ENCODE results near the gene AHCYL1.

Gene AHCYL1

GRCh38 chr1:110065841-110066240 lies 81.3 kb downstream of the AHCYL1 start:
- no peak for DNase-seq

GRCh38 chr1:110067479-110067892 lies 82.9 kb downstream of the AHCYL1 start:
- no peak for DNase-seq

- no peak for DNase-seq
These were observed 83.5 kb downstream of the AHCYL1 start for GRCh38 chr1:110067893-110068645.

- DNase-seq: no peak
These were observed 84.3 kb downstream of the AHCYL1 start for GRCh38 chr1:110068646-110069403.

GRCh38 chr1:110069404-110070281 lies 85.1 kb downstream of the AHCYL1 start:
- DNase-seq: no peak

GRCh38 chr1:110070282-110070669 lies 85.7 kb downstream of the AHCYL1 start:
- DNase-seq: no peak

GRCh38 chr1:110070671-110071242 lies 86.2 kb downstream of the AHCYL1 start, which contains the start of gene ALX3:
ALX3 (minus strand) TSS chr1:110070672; CDS start chr1:110070612, 60 bp downstream.
- no peak for DNase-seq

Measured in DMS 273 treated with DMSO at 0.1 percent for 48 hours (cell line).